Stomach (tissue), 9 donors: ENCODE data around the gene NAV1. TPM values are rescaled to one million over a fixed set of nuclear protein-coding genes. Genes with fewer than 3 reads are reported as not detected.

Experiments
- DNase-seq, 2 donors: peaks; one replicate each; pipeline versions ENCODE4 v3.0.0 to v3.0.0-alpha.2; 2013 to 2019
- H3K27ac ChIP-seq, 5 donors: fragments of 200-600 bp in 4 of 5; sonication (generic) in 4 of 5; one replicate each; pipeline ENCODE4 v1.5.1; 2013 to 2019; ENCODE audit warnings: mild to moderate bottlenecking in 1 of 5, moderate library complexity in 1 of 5
- H3K27me3 ChIP-seq, 3 donors: fragments of 200-600 bp; sonication (generic); one replicate each; pipeline ENCODE4 v1.5.1; 2017 to 2019; ENCODE audit warnings: mixed run types in 1 of 3
- H3K36me3 ChIP-seq, 4 donors: fragments of 200-600 bp; sonication (generic); 1 replicate in 3 of 4; 2 replicates in 1 of 4; pipeline ENCODE4 v1.5.1; 2016 to 2019
- H3K4me1 ChIP-seq, 4 donors: fragments of 200-600 bp; sonication (generic); one replicate each; pipeline ENCODE4 v1.5.1; 2016 to 2019
- H3K4me3 ChIP-seq, 4 donors: fragments of 200-600 bp; sonication (generic) in 3 of 4; one replicate each; pipeline ENCODE4 v1.5.1; 2016 to 2019; ENCODE audit warnings: mild to moderate bottlenecking in 1 of 4
- H3K9me3 ChIP-seq, 4 donors: fragments of 200-600 bp; sonication (generic); one replicate each; pipeline ENCODE4 v1.5.1; 2016 to 2019
- EP300 ChIP-seq: sonication (generic); formaldehyde crosslinking; IDR thresholded peaks from one replicate; pipeline ENCODE4 v1.6.1; 2017; ENCODE audit warnings: antibody characterized with exemption
- POLR2A ChIP-seq, 4 donors: fragments of 450-650 bp; IDR thresholded peaks; one replicate each; pipeline ENCODE4 v1.6.1; 2016; ENCODE audit warnings: antibody characterized with exemption in 4 of 4, control low read depth in 2 of 4, mild to moderate bottlenecking in 1 of 4, moderate library complexity in 1 of 4
- POLR2AphosphoS5 ChIP-seq, 3 donors: sonication (generic); formaldehyde crosslinking; IDR thresholded peaks; one replicate each; pipeline ENCODE4 v1.6.1; 2016; ENCODE audit warnings: antibody characterized with exemption in 3 of 3
- WGBS, 5 donors: extraction: QIAGEN DNeasy Blood & Tissue Kit in 3 of 5; methylation state at CpG; one replicate each; pipeline versions ENCODE4 v1.1.5 to v1.1.7; 2013 to 2018; 5-methylcytosine and 5-hydroxymethylcytosine counted together
- intact Hi-C: fragments of 100-400 bp; cut with DNase I; formaldehyde crosslinking; loops from one replicate; pipeline ENCODE4 v1.15.1; 2023; ENCODE audit warnings: low total_unique reads
- polyA plus RNA-seq, 3 donors: library from polyadenylated mRNA; stranded (reverse); fragments of 200-250 nt; gene quantifications; one replicate each; pipeline ENCODE4 v1.2.3, GENCODE V29; 2013
- total RNA-seq, 5 donors: library from RNA; depleted of rRNA; stranded (reverse); fragments of >200 nt; gene quantifications; one replicate each; pipeline versions ENCODE4 v1.1.0 to v1.2.3, GENCODE V29; 2014 to 2016
- TF ChIP-seq, protein P1 (sequence below), 7 experiments: fragments of 450-650 bp in 4 of 7; fragments of 200-600 bp in 3 of 7; sonication (generic) in 3 of 7; IDR thresholded peaks; one replicate each; pipeline ENCODE4 v1.5.1; 2016 to 2019; ENCODE audit warnings: antibody characterized with exemption in 7 of 7, control low read depth in 2 of 7, mild to moderate bottlenecking in 1 of 7
- donor health status: healthy with polysubstance abuse.
- donor health status: Bipolar disorder and iron deficiency.
- donor health status: healthy.

Gene NAV1
- total and polyA plus RNA-seq, 8 donors = 3.0 to 33.0 (median 11.9) TPM

DNA sequence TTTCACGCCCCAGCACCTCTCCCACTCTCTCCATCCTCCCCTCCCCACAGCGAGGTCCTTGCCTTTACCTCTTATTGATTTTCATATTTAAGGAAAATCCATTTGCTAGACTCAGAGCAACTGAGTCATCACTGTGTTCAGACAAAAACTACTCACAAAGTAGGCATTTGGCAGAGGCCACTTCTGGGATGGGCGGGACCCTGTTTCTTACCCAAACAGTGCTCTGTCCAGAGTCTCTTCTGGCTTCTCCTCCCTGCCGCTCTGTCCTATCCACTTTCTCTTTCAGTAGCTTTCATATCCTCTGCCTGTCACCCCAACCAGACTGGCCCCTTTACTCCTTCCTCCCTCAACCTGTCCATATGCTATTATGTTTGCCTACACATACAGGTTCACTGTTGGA lies 2.4 kb upstream of the NAV1 start:
- no peak for DNase-seq
- 55 to 75% (median 65%) methylated on average over 4 of the region's 4 CpGs for WGBS, 5 donors
- Histone ChIP-seq H3K27ac (peak overlapping the region in 4 of 5 donors; percentile 59 to 74 (median 72)), H3K4me1 (peaks cover 29 to 67% (median 40%) of the 10 kb centered on the region in 4 donors), H3K4me3 (no peak overlapping the region), H3K27me3 (peaks cover 0 to 45% (median 23%) of the 10 kb centered on the region in 3 donors), H3K9me3 (no peaks in the 10 kb centered on the region), H3K36me3 (no peaks in the 10 kb centered on the region)
- intact Hi-C loops = no loop called here
- TF ChIP-seq POLR2AphosphoS5 (IDR thresholded peaks at IDR 0.05) = no peak
- TF ChIP-seq, protein P1, sequence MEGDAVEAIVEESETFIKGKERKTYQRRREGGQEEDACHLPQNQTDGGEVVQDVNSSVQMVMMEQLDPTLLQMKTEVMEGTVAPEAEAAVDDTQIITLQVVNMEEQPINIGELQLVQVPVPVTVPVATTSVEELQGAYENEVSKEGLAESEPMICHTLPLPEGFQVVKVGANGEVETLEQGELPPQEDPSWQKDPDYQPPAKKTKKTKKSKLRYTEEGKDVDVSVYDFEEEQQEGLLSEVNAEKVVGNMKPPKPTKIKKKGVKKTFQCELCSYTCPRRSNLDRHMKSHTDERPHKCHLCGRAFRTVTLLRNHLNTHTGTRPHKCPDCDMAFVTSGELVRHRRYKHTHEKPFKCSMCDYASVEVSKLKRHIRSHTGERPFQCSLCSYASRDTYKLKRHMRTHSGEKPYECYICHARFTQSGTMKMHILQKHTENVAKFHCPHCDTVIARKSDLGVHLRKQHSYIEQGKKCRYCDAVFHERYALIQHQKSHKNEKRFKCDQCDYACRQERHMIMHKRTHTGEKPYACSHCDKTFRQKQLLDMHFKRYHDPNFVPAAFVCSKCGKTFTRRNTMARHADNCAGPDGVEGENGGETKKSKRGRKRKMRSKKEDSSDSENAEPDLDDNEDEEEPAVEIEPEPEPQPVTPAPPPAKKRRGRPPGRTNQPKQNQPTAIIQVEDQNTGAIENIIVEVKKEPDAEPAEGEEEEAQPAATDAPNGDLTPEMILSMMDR (IDR thresholded peaks at IDR 0.05) = no peak
- TF ChIP-seq EP300 = no peak
- TF ChIP-seq POLR2A (IDR thresholded peaks at IDR 0.05) = no peak

DNA sequence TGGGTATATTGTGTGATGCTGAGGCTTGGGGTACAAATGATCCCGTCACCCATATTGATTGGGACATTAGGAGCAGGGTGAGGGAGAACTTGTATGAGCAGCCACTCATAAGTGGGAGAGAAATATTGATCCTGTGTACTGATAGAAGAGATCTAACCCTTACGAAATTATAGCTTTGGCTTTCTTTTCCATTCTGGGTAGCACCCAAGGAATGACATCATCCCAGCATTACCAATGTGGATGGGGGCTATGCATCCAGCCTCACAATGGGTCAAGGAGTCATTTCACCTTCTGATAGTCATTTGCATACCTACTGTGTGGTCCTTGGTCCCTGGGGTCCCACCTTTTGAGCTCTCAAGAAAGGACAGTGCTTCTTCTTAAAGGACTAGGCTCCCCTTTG lies 1.9 kb upstream of the NAV1 start:
- TF ChIP-seq, protein P1 (IDR thresholded peaks at IDR 0.05) = no peak
- TF ChIP-seq POLR2AphosphoS5 (IDR thresholded peaks at IDR 0.05) = no peak
- no peak for TF ChIP-seq EP300
- no peak for TF ChIP-seq POLR2A (IDR thresholded peaks at IDR 0.05)
- H3K27ac ChIP-seq = peak overlapping the region in 4 of 5 donors; percentile 3 to 74 (median 72)
- 63 to 84% (median 83%) methylated on average over 2 of the region's 2 CpGs for WGBS, 5 donors
- no peak overlapping the region for H3K4me3 ChIP-seq
- intact Hi-C loops = no loop called here
- no peaks in the 10 kb centered on the region for H3K9me3 ChIP-seq
- no peaks in the 10 kb centered on the region for H3K36me3 ChIP-seq
- peaks cover 0 to 45% (median 23%) of the 10 kb centered on the region in 3 donors for H3K27me3 ChIP-seq
- DNase-seq = no peak
- H3K4me1 ChIP-seq = peaks cover 29 to 64% (median 38%) of the 10 kb centered on the region in 4 donors

DNA sequence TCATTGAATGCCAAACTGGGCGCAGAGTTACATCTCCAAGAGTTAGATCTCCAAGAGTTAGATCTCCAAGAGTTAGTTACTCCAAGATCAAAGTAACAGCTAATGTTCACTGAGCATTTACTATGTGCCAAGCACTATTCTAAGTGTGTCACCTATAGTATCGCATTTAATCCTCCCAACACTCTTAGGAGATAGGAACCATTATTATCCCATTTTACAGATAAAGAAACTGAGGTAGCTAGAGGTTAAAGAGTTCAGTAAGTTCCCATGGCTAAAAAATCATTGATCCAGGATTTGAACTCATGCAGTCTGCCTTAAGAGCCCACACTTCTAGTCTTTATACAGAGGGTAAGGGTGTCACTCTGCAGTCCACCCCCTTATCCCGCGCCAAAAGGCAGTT lies 1.5 kb upstream of the NAV1 start:
- Histone ChIP-seq H3K27ac (peak overlapping the region in 4 of 5 donors; percentile 73 to 87 (median 84)), H3K36me3 (no peaks in the 10 kb centered on the region), H3K4me1 (peaks cover 29 to 63% (median 38%) of the 10 kb centered on the region in 4 donors), H3K9me3 (no peaks in the 10 kb centered on the region), H3K4me3 (no peak overlapping the region), H3K27me3 (peaks cover 0 to 45% (median 23%) of the 10 kb centered on the region in 3 donors)
- DNase-seq = no peak
- intact Hi-C loops = no loop called here
- no peak for TF ChIP-seq POLR2AphosphoS5 (IDR thresholded peaks at IDR 0.05)
- no peak for TF ChIP-seq POLR2A (IDR thresholded peaks at IDR 0.05)
- TF ChIP-seq, protein P1 (IDR thresholded peaks at IDR 0.05) = no peak
- TF ChIP-seq EP300 = no peak
- 95 to 98% (median 96%) methylated on average over 4 of the region's 4 CpGs for WGBS, 5 donors

DNA sequence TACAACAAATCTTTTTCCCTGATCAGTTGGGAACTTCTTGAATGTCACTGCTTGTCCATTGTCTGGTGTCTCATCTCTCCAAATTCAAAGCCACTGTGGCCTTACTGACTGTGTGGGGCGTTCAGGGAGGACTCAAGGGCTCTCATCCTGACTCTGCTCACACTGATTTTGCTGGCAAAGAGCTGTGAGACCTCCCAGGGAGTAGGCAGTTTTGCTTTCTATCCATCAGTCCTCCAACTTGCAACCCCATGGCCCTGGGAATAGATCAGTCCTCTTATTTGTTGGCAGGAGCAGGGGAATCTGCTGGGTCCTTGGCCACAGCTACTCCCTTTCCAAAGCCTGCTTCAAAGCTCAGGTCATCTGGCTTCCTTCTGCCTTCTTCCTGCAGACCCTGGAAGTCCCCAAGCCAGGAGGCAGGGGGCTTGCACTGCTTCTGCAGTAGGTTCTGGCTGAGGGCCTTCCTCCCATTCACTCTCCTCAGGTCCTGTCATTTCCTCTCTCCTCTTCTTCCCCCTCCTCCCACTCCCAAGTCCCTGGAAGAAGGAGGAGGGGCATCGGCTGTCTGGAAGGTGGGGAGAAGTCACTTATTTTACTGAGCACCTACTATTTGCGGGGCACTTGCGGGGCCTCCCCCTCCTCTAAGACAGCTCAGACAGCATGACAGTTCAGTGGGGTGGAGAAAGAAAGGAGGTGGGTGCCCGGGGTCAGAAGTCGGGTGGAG lies 876 bp upstream of the NAV1 start:
- H3K27ac ChIP-seq = peak overlapping the region in 4 of 5 donors; percentile 73 to 87 (median 84)
- TF ChIP-seq, protein P1 (IDR thresholded peaks at IDR 0.05) = peak in 1 of 7 experiments; percentile 3
- TF ChIP-seq POLR2AphosphoS5 (IDR thresholded peaks at IDR 0.05) = no peak
- no peaks in the 10 kb centered on the region for H3K9me3 ChIP-seq
- intact Hi-C loops = no loop called here
- peaks cover 29 to 66% (median 38%) of the 10 kb centered on the region in 4 donors for H3K4me1 ChIP-seq
- H3K4me3 ChIP-seq = peak overlapping the region; percentile 63 to 70 (median 66)
- 21 to 28% (median 24%) methylated on average over 5 to 6 of the region's 6 CpGs for WGBS, 5 donors
- DNase-seq = no peak
- no peaks in the 10 kb centered on the region for H3K36me3 ChIP-seq
- H3K27me3 ChIP-seq = peaks cover 0 to 45% (median 23%) of the 10 kb centered on the region in 3 donors
